Measurements from ENCODE around the gene SPNS3.

DNA sequence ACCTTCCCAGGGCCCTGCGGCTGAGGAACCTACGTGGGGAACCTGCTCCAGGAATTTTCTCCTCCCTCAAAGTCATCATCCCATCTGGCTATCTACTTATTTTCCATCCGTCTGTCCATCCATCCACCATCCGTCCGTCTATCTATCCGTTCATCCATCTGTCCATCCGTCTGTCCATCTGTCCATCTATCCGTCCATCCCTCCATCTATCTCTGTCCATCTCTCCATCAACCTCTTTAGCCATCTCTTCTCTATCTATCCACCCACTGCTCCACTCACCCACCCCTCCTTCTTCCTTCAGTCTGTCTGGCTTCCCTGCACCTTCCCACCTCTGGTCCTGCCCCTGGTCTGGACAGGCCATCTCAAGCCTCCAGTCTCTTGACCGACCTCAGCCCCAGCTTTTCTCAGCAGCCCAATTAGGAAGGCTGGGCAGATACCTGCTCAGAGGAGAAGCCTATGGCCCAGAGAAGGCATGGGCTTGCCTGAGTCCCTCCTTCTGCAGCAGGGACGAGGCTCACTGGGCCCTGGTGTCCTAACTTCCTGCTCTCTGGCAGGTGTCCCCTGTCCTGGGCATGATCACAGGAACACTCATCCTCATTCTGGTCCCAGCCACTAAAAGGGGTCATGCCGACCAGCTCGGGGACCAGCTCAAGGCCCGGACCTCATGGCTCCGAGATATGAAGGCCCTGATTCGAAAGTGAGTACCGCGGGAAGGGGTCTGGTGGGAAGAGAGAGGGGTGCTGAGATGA, 98.4 kb downstream of the SPNS3 start:
- TF ChIP-seq, protein P1, sequence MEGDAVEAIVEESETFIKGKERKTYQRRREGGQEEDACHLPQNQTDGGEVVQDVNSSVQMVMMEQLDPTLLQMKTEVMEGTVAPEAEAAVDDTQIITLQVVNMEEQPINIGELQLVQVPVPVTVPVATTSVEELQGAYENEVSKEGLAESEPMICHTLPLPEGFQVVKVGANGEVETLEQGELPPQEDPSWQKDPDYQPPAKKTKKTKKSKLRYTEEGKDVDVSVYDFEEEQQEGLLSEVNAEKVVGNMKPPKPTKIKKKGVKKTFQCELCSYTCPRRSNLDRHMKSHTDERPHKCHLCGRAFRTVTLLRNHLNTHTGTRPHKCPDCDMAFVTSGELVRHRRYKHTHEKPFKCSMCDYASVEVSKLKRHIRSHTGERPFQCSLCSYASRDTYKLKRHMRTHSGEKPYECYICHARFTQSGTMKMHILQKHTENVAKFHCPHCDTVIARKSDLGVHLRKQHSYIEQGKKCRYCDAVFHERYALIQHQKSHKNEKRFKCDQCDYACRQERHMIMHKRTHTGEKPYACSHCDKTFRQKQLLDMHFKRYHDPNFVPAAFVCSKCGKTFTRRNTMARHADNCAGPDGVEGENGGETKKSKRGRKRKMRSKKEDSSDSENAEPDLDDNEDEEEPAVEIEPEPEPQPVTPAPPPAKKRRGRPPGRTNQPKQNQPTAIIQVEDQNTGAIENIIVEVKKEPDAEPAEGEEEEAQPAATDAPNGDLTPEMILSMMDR (IDR thresholded peaks at IDR 0.05 in 2 of 3, conservative IDR thresholded peaks at IDR 0.05 in 1 of 3; ENCODE audit: control insufficient read depth in 2 of 3, extremely low read depth in 1 of 3, insufficient read depth in 1 of 3, low read depth in 3 of 3, low read length in 3 of 3): no peak
- TF ChIP-seq PRDM15 (CRISPR knock-in tag; IDR thresholded peaks at IDR 0.05) (no peak), POLR2AphosphoS5 (IDR thresholded peaks at IDR 0.05; ENCODE audit: low read length) (no peak), ZNF274 (IDR thresholded peaks at IDR 0.05; ENCODE audit: insufficient read depth, insufficient read length) (no peak), CBFB (IDR thresholded peaks at IDR 0.05; ENCODE audit: low read depth) (no peak), BHLHE40 (IDR thresholded peaks at IDR 0.05; ENCODE audit: borderline replicate concordance in 1 of 2, low read depth in 2 of 2, low read length in 1 of 2) (no peak), FOS (IDR thresholded peaks at IDR 0.05; ENCODE audit: borderline replicate concordance, extremely low read depth, insufficient read length) (no peak), EZH2 (IDR thresholded peaks at IDR 0.05; ENCODE audit: borderline replicate concordance, control insufficient read depth, low read depth, low read length) (no peak), POLR2A (IDR thresholded peaks at IDR 0.05; ENCODE audit: low read depth, low read length) (no peak), TCF12 (IDR thresholded peaks at IDR 0.05; ENCODE audit: low read depth, low read length) (no peak)
- TF ChIP-seq, protein P2, sequence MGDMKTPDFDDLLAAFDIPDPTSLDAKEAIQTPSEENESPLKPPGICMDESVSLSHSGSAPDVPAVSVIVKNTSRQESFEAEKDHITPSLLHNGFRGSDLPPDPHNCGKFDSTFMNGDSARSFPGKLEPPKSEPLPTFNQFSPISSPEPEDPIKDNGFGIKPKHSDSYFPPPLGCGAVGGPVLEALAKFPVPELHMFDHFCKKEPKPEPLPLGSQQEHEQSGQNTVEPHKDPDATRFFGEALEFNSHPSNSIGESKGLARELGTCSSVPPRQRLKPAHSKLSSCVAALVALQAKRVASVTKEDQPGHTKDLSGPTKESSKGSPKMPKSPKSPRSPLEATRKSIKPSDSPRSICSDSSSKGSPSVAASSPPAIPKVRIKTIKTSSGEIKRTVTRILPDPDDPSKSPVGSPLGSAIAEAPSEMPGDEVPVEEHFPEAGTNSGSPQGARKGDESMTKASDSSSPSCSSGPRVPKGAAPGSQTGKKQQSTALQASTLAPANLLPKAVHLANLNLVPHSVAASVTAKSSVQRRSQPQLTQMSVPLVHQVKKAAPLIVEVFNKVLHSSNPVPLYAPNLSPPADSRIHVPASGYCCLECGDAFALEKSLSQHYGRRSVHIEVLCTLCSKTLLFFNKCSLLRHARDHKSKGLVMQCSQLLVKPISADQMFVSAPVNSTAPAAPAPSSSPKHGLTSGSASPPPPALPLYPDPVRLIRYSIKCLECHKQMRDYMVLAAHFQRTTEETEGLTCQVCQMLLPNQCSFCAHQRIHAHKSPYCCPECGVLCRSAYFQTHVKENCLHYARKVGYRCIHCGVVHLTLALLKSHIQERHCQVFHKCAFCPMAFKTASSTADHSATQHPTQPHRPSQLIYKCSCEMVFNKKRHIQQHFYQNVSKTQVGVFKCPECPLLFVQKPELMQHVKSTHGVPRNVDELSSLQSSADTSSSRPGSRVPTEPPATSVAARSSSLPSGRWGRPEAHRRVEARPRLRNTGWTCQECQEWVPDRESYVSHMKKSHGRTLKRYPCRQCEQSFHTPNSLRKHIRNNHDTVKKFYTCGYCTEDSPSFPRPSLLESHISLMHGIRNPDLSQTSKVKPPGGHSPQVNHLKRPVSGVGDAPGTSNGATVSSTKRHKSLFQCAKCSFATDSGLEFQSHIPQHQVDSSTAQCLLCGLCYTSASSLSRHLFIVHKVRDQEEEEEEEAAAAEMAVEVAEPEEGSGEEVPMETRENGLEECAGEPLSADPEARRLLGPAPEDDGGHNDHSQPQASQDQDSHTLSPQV (IDR thresholded peaks at IDR 0.05): no peak
